Activated naive CD4-positive, alpha-beta T cell treated with anti-CD3 and anti-CD28 coated beads for 36 hours (primary cell): ENCODE results near the gene PHOX2A. TPM values are rescaled to one million over a fixed set of nuclear protein-coding genes. Genes with fewer than 3 reads are reported as not detected.
"Not testable (repeated sequence)": the region's sequence is repeated elsewhere in the genome, so short reads cannot be mapped to it uniquely, and the experiment has no call there.

Experiments used
- CTCF ChIA-PET: fragments of 350-600 bp; sonication (Branson Sonifier 250); formaldehyde crosslinking; loops from one replicate; lab custom pipeline; 2021; ENCODE audit warnings: antibody characterized with exemption; lab: Charles Lee
- DNase-seq: peaks from one replicate; pipeline ENCODE4 v3.0.0-alpha.2; 2020
- H3K27ac Mint-ChIP-seq: one replicate; pipeline ENCODE4 v1.8.0; 2021; ENCODE audit warnings: mild to moderate bottlenecking, mixed read lengths
- H3K27me3 Mint-ChIP-seq: one replicate; pipeline ENCODE4 v1.8.0; 2021; ENCODE audit warnings: low read depth, mixed read lengths
- H3K36me3 Mint-ChIP-seq: one replicate; pipeline ENCODE4 v1.8.0; 2021; ENCODE audit warnings: low read depth, mixed read lengths
- H3K4me1 Mint-ChIP-seq: one replicate; pipeline ENCODE4 v1.8.0; 2021; ENCODE audit warnings: low read depth, mixed read lengths
- H3K4me3 Mint-ChIP-seq: one replicate; pipeline ENCODE4 v1.8.0; 2021; ENCODE audit warnings: mild to moderate bottlenecking, moderate library complexity, mixed read lengths
- H3K9me3 Mint-ChIP-seq: one replicate; pipeline ENCODE4 v1.8.0; 2021; ENCODE audit warnings: mixed read lengths
- intact Hi-C: fragments of 100-400 bp; cut with micrococcal nuclease; formaldehyde crosslinking; loops from one replicate; pipeline ENCODE4 v1.15.1; 2023
- total RNA-seq, 2 experiments: library from RNA; stranded (reverse); gene quantifications; one replicate each; pipeline ENCODE4 v1.2.3, GENCODE V29; 2021

The PHOX2A gene
- total RNA-seq, 2 experiments from 2014 or later, result not detected

- H3K4me3 Mint-ChIP-seq, H3K4me1 Mint-ChIP-seq, H3K27ac Mint-ChIP-seq, intact Hi-C loops, DNase-seq, H3K27me3 Mint-ChIP-seq, H3K36me3 Mint-ChIP-seq: not testable (repeated sequence)
- peaks cover 12% of the 10 kb centered on the region for H3K9me3 Mint-ChIP-seq
- CTCF ChIA-PET, result interaction anchor here (0.6 kb wide), 1 partner anchor 17 kb away, joined by 4 read pairs; no protein-coding TSS in a partner anchor
These were observed 37.2 kb downstream of the PHOX2A start for GRCh38 chr11:72206794-72207193.

GRCh38 chr11:72204886-72205285 is 39.1 kb downstream of the PHOX2A start:
- H3K27me3 Mint-ChIP-seq, result no peaks in the 10 kb centered on the region
- H3K4me1 Mint-ChIP-seq, result no peaks in the 10 kb centered on the region
- intact Hi-C loops, result no loop called here
- H3K36me3 Mint-ChIP-seq, result no peaks in the 10 kb centered on the region
- no peak overlapping the region for H3K27ac Mint-ChIP-seq
- peaks cover 11% of the 10 kb centered on the region for H3K9me3 Mint-ChIP-seq
- DNase-seq, result no peak
- H3K4me3 Mint-ChIP-seq, result no peak overlapping the region
- CTCF ChIA-PET, result interaction anchor here (0.6 kb wide), 1 partner anchor 277 kb away, joined by 3 read pairs; no protein-coding TSS in a partner anchor

- intact Hi-C loops, result no loop called here
- Mint-ChIP-seq H3K4me1 (no peaks in the 10 kb centered on the region), H3K27ac (no peak overlapping the region), H3K36me3 (no peaks in the 10 kb centered on the region), H3K27me3 (no peaks in the 10 kb centered on the region), H3K9me3 (no peaks in the 10 kb centered on the region), H3K4me3 (no peak overlapping the region)
- CTCF ChIA-PET, result no interaction called here
- no peak for DNase-seq
These were observed 40.8 kb downstream of the PHOX2A start for GRCh38 chr11:72203163-72203562.

DNA sequence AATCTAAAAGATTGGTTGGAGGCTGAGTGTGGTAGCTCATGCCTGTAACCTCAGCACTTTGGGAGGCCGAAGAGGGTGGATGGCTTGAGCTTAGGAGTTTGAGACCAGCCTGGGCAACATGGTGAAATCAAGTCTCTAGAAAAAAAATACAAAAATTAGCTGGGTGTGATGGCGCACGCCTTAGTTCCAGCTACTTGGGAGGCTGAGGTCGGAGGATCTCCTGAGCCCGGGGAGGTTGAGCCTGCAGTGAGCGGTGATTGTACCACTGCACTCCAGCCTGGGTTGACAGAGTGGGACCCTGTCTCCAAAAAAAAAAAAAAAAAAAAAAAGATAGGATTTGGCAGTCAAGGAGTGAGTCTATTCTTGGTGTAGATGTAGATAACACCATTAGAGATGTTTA is 41.4 kb downstream of the PHOX2A start:
- no peak for DNase-seq
- no peak overlapping the region for H3K4me3 Mint-ChIP-seq
- H3K9me3 Mint-ChIP-seq, result no peaks in the 10 kb centered on the region
- no peaks in the 10 kb centered on the region for H3K4me1 Mint-ChIP-seq
- intact Hi-C loops, result no loop called here
- no peaks in the 10 kb centered on the region for H3K36me3 Mint-ChIP-seq
- CTCF ChIA-PET, result no interaction called here
- no peak overlapping the region for H3K27ac Mint-ChIP-seq
- H3K27me3 Mint-ChIP-seq, result no peaks in the 10 kb centered on the region

DNA sequence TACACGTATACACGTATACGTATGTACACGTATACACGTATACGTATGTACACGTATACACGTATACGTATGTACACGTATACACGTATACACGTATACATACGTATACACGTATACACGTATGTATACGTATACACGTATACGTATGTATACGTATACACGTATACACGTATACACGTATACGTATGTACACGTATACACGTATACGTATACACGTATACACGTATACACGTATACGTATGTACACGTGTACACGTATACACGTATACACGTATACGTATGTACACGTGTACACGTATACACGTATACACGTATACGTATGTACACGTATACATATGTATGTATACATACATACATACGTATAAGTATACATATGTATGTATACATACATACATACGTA is 42.5 kb downstream of the PHOX2A start:
- H3K36me3 Mint-ChIP-seq, H3K4me3 Mint-ChIP-seq, H3K27me3 Mint-ChIP-seq, H3K9me3 Mint-ChIP-seq, H3K27ac Mint-ChIP-seq, CTCF ChIA-PET, DNase-seq, H3K4me1 Mint-ChIP-seq, intact Hi-C loops: not testable (repeated sequence)

- H3K4me1 Mint-ChIP-seq, result no peaks in the 10 kb centered on the region
- H3K9me3 Mint-ChIP-seq, result no peaks in the 10 kb centered on the region
- intact Hi-C loops, result no loop called here
- H3K27ac Mint-ChIP-seq, result no peak overlapping the region
- CTCF ChIA-PET, result no interaction called here
- DNase-seq, result no peak
- no peak overlapping the region for H3K4me3 Mint-ChIP-seq
- H3K36me3 Mint-ChIP-seq, result no peaks in the 10 kb centered on the region
- no peaks in the 10 kb centered on the region for H3K27me3 Mint-ChIP-seq
These were observed 48.3 kb downstream of the PHOX2A start for GRCh38 chr11:72195518-72196270.

DNA sequence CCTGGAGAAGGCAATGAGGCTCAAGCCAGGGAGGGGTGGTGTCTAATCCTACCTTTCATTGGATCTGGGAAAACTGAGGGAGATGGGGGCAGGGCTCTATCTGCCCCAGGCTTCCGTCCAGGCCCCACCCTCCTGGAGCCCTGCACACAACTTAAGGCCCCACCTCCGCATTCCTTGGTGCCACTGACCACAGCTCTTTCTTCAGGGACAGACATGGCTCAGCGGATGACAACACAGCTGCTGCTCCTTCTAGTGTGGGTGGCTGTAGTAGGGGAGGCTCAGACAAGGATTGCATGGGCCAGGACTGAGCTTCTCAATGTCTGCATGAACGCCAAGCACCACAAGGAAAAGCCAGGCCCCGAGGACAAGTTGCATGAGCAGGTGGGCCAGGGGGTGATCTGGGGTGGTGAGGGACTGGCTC is 52.0 kb downstream of the PHOX2A start, which contains the start of gene FOLR1:
Gene FOLR1, plus strand, starts transcription at position 180 of the 421 bp plus-strand sequence. Its CDS starts 34 bp downstream, at position 214.
- no peak within 1 kb of the TSS for H3K4me3 Mint-ChIP-seq
- H3K27ac Mint-ChIP-seq, result no peak within 1 kb of the TSS
- DNase-seq, result no peak
- CTCF ChIA-PET, result no interaction called here
- no peaks in the 10 kb centered on the region for H3K4me1 Mint-ChIP-seq
- intact Hi-C loops, result no loop called here
- no peaks in the 10 kb centered on the region for H3K27me3 Mint-ChIP-seq
- no peaks in the 10 kb centered on the region for H3K36me3 Mint-ChIP-seq
- H3K9me3 Mint-ChIP-seq, result no peaks in the 10 kb centered on the region

GRCh38 chr11:72190631-72191071 is 53.3 kb downstream of the PHOX2A start:
- Mint-ChIP-seq H3K27me3 (no peaks in the 10 kb centered on the region), H3K4me1 (no peaks in the 10 kb centered on the region), H3K4me3 (no peak overlapping the region), H3K9me3 (no peaks in the 10 kb centered on the region), H3K27ac (no peak overlapping the region), H3K36me3 (no peaks in the 10 kb centered on the region)
- no peak for DNase-seq
- CTCF ChIA-PET, result interaction anchor here (1.8 kb wide), 1 partner anchor 47 kb away, joined by 7 read pairs; no protein-coding TSS in a partner anchor
- intact Hi-C loops, result no loop called here

GRCh38 chr11:72189455-72190250 is 54.3 kb downstream of the PHOX2A start:
- Mint-ChIP-seq H3K4me3 (no peak overlapping the region), H3K27me3 (no peaks in the 10 kb centered on the region), H3K27ac (no peak overlapping the region), H3K9me3 (no peaks in the 10 kb centered on the region), H3K36me3 (no peaks in the 10 kb centered on the region), H3K4me1 (no peaks in the 10 kb centered on the region)
- intact Hi-C loops, result no loop called here
- no peak for DNase-seq
- CTCF ChIA-PET, result interaction anchor here (1.8 kb wide), 1 partner anchor 46 kb away, joined by 7 read pairs; no protein-coding TSS in a partner anchor

Other genes starting within 250 kb of the PHOX2A start
- 1 to 10 TPM; 4.1 to 5.4 TPM for gene IL18BP, start 245.3 kb downstream of the PHOX2A start, total RNA-seq
- 100 to 1,000 TPM; 189 to 194 TPM for gene NUMA1, start 163.6 kb downstream of the PHOX2A start, total RNA-seq
- gene LRRC51, start 163.3 kb downstream of the PHOX2A start, total RNA-seq, result 1 to 10 TPM; 6.8 to 8.3 TPM
- gene LAMTOR1, start 140.9 kb downstream of the PHOX2A start, total RNA-seq, result 10 to 100 TPM; 39.1 to 41.8 TPM
- gene TOMT, start 138.3 kb downstream of the PHOX2A start, total RNA-seq, result not detected
- gene ANAPC15, start 131.5 kb downstream of the PHOX2A start, total RNA-seq, result 10 to 100 TPM; 69.1 to 70.3 TPM
- not detected for gene FOLR3, start 108.5 kb downstream of the PHOX2A start, total RNA-seq
- not detected for gene FOLR1, start 52.0 kb downstream of the PHOX2A start, total RNA-seq
- gene FOLR2, start 27.4 kb downstream of the PHOX2A start, total RNA-seq, result not detected
- 10 to 100 TPM; 67.1 to 74.0 TPM for gene INPPL1, start 19.4 kb downstream of the PHOX2A start, total RNA-seq
- gene CLPB, start 190.4 kb upstream of the PHOX2A start, total RNA-seq, result 10 to 100 TPM; 42.4 to 47.3 TPM